HG02588 (cell line): Measurements from ENCODE around the gene ABCB1.

ENCODE experiments used
- ATAC-seq: cut with Tn5 transposase; IDR thresholded peaks from one replicate; pipeline ENCODE4 v1.9.1; 2021; ENCODE audit warnings: mild to moderate bottlenecking, moderate library complexity; ENCODE audit not compliant: unreplicated experiment

The ABCB1 gene

DNA sequence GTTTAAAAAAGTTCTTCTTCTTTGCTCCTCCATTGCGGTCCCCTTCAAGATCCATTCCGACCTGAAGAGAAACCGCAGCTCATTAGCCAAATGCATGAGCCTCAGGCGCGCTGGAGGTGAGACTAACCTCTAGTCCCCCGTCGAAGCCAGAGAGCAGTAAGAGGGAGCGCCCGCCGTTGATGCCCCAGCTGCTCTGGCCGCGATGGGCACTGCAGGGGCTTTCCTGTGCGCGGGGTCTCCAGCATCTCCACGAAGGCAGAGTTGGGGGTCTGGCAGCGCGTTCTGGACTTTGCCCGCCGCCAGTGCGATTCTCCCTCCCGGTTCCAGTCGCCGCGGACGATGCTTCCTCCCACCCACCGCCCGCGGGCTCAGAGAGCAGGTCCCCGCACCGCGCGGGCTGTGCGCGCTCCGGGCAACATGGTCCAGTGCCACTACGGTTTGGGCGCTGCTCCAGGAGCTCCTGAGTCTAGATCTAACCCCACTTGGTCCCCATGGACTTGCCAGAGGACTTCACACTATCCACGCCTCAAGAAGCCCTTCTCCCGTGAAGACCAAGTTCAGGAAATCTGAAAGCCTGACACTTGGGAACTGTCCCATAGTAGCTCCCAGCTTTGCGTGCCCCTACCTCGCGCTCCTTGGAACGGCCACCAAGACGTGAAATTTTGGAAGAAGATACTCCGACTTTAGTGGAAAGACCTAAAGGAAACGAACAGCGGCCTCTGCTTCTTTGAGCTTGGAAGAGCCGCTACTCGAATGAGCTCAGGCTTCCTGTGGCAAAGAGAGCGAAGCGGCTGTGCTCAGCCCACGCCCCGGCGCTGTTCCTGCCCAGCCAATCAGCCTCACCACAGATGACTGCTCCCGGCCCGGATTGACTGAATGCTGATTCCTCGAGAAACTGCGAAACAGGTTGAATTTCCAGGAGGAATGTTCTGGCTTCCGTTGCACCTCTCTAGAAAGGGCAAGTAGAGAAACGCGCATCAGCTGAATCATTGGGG lies at the start of gene ABCB1:
Gene ABCB1, minus strand, starts transcription at position 755 of the 995 bp plus-strand sequence. Its CDS starts 700 bp downstream, at position 55.
- peak; percentile 59 for ATAC-seq

DNA sequence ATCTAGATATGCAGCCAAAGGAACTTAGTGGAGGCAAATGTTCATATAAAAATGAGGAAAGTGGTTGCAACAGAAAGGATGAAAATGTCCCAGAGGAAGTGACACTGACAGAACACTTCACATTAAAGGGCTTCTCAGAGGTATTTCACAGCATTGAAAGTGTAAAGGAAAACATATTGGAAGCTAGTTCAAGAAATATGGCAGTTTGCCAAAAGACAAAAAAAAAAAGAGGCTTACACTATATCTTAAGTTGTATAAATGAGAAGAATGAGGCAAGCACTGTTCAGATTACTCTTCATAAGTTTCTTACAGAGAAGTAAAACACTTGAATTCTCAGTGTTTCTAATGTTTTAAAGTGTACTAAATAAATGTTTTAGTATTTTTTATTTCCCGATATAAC lies 47.6 kb upstream of the ABCB1 start:
- ATAC-seq: no peak

DNA sequence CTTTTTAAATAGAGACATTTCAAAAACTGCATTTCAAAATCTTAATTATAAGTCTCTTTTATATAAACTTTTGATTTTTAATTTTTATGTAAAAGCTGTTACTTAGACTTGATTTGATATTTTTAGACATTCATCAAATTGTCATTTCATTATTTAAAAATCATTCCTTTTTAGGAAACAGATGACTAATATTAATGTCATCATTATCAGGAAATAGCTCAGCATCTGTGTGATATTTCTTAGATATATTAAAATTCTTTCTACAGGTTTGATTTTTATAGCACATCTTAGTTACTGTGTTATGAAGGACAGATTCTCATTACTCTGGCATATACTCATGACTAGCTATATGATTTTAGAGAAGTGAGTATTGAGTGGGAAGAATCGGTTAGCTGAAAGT lies 44.8 kb upstream of the ABCB1 start:
- no peak for ATAC-seq

DNA sequence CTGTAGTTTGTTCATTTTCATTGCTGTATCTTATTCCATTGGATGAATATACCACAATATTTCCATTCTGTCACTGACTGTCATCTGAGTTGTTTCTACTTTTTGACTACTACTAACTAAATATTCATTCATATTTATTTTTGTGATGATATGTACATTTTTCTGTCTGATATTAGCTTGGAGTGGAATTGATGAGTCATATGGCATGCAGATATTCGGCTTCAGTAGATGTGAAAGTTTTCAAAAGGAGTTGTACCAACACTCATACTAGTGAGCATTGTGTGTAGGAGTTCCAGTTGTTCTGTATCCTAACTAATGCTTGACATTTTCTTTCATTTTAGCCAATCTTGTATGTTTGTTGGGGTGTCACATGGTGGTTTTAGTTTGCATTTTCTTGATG lies 35.2 kb upstream of the ABCB1 start:
- no peak for ATAC-seq

DNA sequence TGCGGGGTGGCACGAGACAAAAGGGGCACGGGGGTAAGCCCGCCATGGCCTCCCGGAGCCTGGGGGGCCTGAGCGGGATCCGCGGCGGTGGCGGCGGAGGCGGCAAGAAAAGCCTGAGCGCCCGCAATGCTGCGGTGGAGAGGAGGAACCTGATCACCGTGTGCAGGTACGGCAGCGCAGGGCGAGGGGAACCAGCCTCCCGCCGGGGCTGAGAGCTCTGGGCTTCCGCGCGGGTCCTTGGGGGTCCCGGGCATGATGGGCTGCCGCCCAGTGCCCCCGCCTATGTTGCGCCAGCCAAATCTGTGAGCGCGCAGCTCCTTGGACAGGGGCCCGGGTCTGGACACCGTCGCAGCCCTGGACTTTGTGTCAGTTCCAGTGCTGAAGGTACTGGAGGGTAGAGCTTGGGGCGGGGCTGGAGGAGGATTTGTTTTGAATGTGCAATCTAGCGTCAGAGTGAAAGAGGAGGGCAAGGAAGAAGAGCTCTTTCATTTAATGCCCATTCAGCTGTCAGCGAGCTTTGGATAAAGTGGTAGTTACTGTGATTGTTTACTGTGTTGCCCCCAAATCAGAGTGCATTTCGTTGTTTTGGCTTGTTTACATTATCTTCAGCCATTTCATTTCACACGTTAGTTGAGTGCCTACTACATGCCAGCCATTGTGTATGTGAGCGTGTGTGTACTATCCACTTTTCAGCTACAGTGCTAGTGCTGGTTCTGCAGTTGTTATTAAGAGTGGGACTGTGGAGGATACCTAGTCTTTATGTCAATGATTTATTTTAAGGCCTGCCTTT lies 28.3 kb upstream of the ABCB1 start:
- no peak for ATAC-seq

DNA sequence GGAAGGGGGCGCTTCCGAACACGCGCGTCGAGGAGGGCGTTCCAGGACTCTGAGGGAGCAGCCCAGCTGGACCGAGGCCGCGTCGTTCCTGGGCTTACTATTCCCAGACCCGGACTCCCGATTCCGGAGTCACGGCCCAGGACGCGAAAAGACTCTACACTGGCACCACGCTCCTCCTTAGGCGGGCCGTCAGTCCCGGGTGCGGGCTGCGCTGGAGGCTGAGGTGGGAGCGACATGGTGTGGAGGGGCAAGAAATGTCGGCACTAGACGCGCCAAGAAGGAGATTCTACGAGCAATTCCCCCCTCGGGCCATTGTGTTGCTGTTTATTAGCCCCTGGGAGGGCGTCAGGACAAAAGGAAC lies 26.9 kb upstream of the ABCB1 start:
- ATAC-seq: peak; percentile 4

DNA sequence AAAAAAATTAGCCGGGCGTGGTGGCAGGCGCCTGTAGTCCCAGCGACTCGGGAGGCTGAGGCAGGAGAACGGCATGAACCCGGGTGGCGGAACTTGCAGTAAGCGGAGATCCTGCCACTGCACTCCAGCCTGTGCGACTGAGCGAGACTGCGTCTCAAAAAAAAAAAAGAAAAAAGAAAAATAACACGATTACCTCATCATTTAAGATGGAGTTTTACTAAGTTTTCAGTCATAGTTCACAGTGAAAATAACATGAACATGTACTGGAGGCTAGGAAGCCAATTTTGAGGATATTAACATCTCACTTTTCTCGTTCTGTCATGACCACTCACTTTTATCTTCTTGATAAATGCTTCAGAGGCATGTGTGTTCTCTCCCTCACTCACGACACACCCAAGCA lies 24.4 kb upstream of the ABCB1 start:
- ATAC-seq: no peak

DNA sequence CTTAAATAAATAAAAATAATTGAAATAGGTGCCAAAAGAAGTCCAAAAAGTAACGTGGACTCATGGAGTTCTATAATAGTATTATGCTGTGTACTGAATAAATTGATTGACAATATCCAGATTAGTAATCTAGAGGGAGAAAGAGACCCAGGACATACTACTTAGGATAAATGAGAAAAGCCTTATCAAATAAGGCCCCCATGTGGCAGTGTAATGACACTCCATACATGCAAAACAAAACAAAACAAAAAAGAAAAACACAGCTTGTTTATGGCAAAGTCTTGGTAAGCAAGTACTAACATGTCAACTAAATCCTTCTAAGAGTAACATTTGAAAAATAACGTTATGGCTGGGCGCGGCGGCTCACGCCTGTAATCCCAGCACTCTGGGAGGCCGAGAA lies 23.9 kb upstream of the ABCB1 start:
- ATAC-seq: no peak

DNA sequence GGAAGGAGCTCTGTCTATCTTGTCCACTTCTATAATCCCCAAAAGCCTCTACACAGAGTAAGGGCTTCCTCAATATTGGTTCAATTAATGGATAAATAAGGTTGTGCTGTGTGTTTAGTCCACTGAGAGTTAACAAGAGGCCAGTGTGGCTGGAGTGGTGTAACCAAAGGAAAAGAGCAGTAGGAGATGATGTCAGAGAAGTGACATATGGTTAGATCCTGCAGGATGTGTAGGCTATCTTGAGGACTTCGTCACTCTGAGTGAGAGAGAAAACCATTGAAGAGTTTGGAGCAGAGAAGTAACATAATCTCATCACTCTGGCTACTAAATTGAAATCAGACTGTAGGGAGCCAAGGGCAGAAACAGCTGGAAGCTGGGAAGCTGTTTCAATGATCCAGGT lies 14.5 kb upstream of the ABCB1 start:
- ATAC-seq: no peak

DNA sequence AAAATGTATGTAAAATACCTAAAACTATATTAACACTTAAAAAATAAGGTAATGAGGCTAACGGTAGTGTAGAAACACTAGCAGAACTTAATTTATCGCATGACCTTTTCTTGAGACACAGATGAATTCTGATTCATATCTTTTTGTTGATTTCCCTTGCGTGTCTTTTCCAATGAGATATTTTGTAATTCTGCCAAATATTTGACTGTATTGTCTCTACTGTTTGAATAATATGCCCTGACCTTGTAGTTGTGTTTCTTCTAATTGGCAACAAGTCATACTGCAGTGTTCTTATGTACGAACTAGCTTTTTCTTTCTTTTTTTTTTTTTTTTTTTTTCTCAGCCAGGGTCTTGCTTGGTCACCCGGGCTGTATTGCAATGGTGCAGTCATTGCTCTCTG lies 9.2 kb upstream of the ABCB1 start:
- no peak for ATAC-seq

DNA sequence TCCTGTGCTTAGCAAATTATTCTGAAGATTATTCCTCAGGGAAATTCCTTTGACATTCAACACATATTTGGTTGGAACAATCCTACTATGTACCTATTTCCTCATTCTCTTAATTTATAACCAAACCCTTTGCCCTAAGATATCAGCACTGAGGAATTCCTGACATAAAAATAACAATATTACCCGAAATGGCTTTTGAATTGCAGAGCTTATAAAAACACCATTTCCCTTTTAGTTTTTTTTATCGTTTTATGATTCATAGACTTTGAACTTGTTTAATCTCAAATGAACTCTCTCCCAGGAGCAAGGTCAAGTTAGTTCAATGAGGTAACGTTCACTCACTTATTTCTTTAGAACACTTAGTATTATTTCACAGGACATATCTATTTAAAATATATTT lies 7.7 kb upstream of the ABCB1 start:
- ATAC-seq: no peak

DNA sequence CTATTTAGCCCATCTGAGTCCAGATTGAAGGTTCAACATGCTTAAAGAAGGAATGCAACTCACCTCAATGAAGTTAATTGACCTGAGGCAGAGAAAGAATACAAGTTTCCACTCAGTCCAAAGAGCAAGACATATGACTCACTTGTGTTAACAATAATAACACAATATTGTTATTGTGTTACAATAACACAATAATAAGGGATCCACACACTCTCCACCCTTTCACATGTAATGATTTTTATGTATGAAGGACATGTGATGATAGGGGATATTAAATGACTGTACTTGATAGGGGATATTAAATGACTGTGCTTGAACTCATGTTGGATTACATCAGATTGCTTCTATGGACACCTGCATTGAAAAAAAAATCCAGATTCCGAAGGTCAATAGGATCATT lies 3.6 kb upstream of the ABCB1 start:
- no peak for ATAC-seq

DNA sequence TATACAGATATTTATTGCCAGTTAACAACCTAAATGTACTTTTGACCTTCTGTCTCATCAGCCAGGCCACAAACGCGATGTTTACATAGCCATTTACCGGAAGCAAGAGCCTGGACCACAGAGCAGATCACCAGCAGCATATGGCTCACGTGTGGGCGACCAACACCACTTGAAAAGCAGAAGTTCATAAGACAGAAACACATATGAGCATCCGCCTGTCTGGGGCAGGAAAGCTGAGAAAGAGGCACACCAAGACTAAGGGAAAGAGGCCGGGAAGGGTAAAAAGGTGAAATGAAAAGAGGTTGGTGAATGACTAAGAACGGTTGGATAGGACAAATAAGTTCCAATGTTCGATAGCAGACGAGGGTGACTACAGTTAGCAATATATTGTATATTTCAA lies 1.3 kb downstream of the ABCB1 start:
- ATAC-seq: peak; percentile 94

DNA sequence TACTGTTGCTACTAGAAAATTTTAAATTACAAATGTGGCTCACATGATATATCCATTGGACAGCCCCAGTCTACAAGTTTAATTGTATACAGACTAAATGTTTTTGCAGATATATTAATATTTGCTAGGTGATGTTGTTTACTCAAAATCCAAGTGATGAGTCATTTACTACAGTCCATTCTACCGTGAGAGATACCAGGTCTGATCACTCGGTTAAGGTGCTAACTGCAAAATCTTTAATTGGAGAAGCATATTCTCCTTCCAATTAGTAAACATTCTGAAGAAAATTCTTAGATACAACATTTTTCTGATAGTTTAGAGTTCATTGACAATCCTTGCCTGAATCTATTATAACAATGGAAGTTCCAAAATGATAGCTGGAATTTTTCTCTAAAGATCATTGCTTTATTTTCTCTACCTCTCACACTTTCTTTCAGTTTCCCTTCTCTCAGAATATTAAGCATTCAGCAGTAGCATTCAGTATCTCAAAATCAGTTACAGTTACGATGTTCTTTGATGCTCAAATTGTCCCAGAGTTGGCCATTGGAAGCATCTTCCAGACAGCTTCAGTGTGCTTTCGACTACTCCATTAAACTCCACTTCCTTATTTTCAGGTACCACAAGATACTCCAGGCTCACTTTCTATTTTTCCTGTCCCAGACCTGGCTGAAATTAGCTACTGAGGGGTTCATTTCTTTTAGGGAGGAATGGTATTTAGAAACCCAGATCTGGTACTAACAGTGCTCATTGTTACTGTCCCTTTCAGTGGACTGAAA lies 2.3 kb downstream of the ABCB1 start:
- ATAC-seq: no peak

DNA sequence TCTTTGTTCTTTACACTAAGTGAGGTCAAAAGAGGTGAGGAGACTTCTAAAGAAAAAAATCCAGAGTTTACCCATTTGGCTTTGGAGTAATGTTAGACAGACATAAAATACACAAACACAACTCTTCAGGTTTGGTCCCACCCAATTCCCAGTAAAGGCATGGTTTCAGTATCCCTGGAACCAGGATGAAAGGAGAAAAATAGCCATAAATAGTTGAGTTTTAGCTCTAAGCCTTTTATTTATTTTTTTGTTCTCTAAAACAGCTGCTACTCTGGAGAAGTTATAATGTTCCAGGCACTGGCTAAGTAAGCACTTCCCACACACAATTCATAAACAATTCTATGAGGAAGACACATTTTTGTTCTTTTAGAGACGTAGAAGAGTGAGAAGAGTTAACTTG lies 4.0 kb downstream of the ABCB1 start:
- no peak for ATAC-seq

DNA sequence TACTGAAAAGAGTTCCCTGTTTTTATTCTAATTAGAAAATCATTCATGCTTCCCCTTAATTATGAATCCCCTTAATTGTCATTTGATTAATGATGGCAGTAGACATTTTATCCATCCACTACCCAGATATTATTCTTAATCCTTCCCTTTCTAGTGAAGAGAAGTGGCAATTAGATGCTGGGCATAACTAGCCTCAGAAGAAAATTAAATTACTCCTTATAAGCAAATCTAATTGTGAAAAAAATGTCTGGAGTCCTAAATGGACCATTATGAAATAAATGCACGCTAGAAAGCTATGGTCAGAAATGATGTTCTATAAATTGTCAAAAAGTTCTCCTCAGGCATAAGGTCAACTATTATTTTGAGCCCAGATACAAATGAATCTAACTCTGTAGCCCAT lies 4.5 kb downstream of the ABCB1 start:
- ATAC-seq: no peak

DNA sequence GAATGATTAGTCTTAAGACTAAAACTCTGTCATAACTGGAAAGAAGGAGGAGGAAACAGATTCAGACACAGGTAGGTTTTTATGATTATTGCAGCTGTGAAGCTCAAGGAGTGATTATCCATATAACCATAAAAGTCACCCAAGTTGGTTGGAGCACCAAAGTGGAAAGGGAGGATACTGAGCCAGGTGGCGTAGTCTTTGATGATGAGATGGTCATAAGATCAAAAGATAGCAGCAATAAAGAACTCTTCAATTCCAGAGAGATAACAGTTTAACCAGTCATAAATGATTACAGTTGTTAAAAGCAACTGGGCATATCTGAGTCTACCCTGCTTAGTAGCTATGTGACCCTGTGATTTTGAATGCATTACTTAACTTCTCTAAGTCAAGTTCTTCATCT lies 8.4 kb downstream of the ABCB1 start:
- ATAC-seq: no peak

DNA sequence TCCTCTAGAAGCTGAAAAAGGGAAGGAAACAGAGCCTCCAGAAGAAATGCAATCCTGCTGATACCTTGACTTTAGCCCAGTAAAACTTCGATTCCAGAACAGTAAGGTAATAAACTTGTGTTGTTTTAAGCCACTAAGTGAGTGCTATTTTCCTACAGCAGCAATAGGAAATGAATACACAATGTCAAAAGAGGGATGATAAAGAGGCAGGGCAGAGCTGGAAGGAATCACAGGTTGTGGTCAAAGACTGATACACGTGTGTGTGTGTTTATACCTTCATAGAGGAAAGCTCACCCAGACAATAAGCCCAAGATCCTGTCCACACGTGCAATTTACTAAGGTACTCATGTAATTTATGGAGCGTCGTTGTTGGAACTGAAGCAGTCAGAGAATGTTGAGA lies 9.5 kb downstream of the ABCB1 start:
- no peak for ATAC-seq

DNA sequence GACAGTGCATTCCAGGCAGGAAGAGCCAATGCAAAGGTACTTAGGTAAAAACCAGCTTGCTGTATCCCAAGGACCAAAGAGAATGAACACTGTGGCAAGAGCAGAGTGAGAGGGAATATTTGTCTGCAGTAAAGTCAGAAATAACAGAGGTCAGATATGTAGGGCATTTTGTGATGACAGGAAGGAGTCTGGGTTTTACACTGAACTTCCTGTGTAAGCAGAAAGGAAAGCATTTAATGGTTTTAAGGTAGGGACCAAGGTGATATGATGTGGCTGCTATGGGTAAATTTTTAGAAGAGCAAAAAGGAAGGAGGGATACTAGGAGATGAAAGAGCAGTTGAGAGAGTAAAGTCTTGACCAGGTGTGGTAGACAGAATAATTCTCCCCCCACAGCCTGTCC lies 10.1 kb downstream of the ABCB1 start:
- ATAC-seq: no peak

DNA sequence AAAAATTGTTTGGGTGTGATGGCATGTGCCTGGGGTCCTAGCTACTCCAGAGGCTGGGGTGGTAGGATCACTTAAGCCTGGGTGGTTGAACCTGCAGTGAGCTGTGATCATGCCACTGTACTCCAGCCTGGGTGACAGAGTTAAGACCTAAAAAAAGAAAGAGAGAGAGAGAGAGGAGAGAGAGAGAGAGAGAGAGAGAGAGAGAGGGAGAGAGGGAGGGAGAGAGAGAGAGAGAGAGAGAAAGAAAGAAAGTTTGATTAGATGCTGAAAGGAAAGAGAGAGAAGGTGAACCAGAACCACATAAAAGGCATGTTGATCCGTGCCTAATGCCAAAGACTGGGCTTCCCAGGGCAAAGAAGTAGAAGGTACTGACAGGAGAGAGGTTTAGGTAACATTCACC lies 11.1 kb downstream of the ABCB1 start:
- no peak for ATAC-seq

DNA sequence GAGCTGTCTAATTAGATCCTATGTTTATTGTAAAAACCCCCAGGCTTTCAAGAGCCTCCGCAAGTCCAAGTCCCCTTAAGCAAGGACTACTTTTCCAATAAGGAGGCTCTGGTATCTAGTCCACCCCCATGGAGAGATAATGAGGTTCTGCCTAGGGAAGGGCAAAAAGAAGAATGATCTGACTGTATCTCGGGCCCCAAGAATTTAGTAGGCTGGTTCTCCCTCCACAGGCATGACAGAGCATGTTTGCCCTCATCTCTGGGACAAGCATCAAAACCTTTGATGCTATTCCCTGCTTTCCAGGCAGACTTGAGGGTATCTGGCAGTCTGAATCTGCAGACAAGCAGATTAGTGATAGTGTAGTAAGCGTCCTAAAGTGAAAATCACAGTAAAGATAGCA lies 19.0 kb downstream of the ABCB1 start:
- ATAC-seq: no peak
